ENCODE data around the gene PARP15. TPM values are rescaled to one million over a fixed set of nuclear protein-coding genes. Genes with fewer than 3 reads are reported as not detected.
A peak's percentile ranks its signal among the peaks of the same experiment; 100 is the strongest.

The PARP15 gene
- 10 to 100 TPM in 1 of 4 donors, 1 to 10 TPM in 3; 1.2 to 10.3 (median 4.2) TPM for total RNA-seq

- peaks cover 0 to 9% (median 4%) of the 10 kb centered on the region in 4 donors for H3K36me3 ChIP-seq
- peak within 1 kb of the TSS; percentile 16 to 54 (median 36) for H3K4me3 ChIP-seq
- 8% methylated on average over 28 of the region's 40 CpGs; no CpG with 5 or more reads in 1 of the 2 donors for WGBS, 2 donors (ENCODE audit: low coverage in 1 of 2)
- H3K27ac ChIP-seq = peak within 1 kb of the TSS in 3 of 4 donors; percentile 36 to 54 (median 53)
- intact Hi-C loops (cut with DNase I; ENCODE audit: low total_unique reads) = no loop called here
- TF ChIP-seq POLR2AphosphoS5 (IDR thresholded peaks at IDR 0.05) (no peak), CTCF (IDR thresholded peaks at IDR 0.05) (no peak), EP300 (IDR thresholded peaks at IDR 0.05; ENCODE audit: low read depth) (no peak), POLR2A (IDR thresholded peaks at IDR 0.05) (no peak)
- peaks cover 11% of the 10 kb centered on the region in 2 donors for H3K9me3 ChIP-seq
- in situ Hi-C loops (cut with MboI; ENCODE audit: low pct_ligation_motif_present in 1 of 4, low pct_unique_long_range_greater_than_20kb in 1 of 4, low sequenced_read_pairs in 3 of 4) = no loop called here
- DNase-seq = peak; percentile 28
- H3K27me3 ChIP-seq = no peaks in the 10 kb centered on the region
- H3K4me1 ChIP-seq = peaks cover 0 to 6% (median 2%) of the 10 kb centered on the region in 4 donors
These were observed at the start of gene PARP15 for GRCh38 chr3:122577409-122578031. Gene PARP15, plus strand, starts transcription at chr3:122577650. Its CDS starts 18 bp downstream, at chr3:122577668.

- no peaks in the 10 kb centered on the region for H3K27me3 ChIP-seq
- H3K4me3 ChIP-seq = no peak overlapping the region
- peaks cover 0 to 50% (median 8%) of the 10 kb centered on the region in 4 donors for H3K36me3 ChIP-seq
- no peak for DNase-seq
- no peaks in the 10 kb centered on the region for H3K4me1 ChIP-seq
- intact Hi-C loops (cut with DNase I; ENCODE audit: low total_unique reads) = no loop called here
- in situ Hi-C loops (cut with MboI; ENCODE audit: low pct_ligation_motif_present in 1 of 4, low pct_unique_long_range_greater_than_20kb in 1 of 4, low sequenced_read_pairs in 3 of 4) = no loop called here
- no peak for TF ChIP-seq CTCF (IDR thresholded peaks at IDR 0.05)
- no peak for TF ChIP-seq POLR2AphosphoS5 (IDR thresholded peaks at IDR 0.05)
- no peak for TF ChIP-seq POLR2A (IDR thresholded peaks at IDR 0.05)
- TF ChIP-seq EP300 (IDR thresholded peaks at IDR 0.05; ENCODE audit: low read depth) = no peak
- H3K27ac ChIP-seq = no peak overlapping the region
- 92% methylated on average over 2 of the region's 2 CpGs; no CpG with 5 or more reads in 1 of the 2 donors for WGBS, 2 donors (ENCODE audit: low coverage in 1 of 2)
- no peaks in the 10 kb centered on the region for H3K9me3 ChIP-seq
These were observed 47.3 kb upstream of the PARP15 start for GRCh38 chr3:122530164-122530563.

- no peaks in the 10 kb centered on the region for H3K4me1 ChIP-seq
- in situ Hi-C loops (cut with MboI; ENCODE audit: low pct_ligation_motif_present in 1 of 4, low pct_unique_long_range_greater_than_20kb in 1 of 4, low sequenced_read_pairs in 3 of 4) (no loop called here), intact Hi-C loops (cut with DNase I; ENCODE audit: low total_unique reads) (no loop called here)
- no peak for DNase-seq
- H3K9me3 ChIP-seq = no peaks in the 10 kb centered on the region
- no peak for TF ChIP-seq POLR2A (IDR thresholded peaks at IDR 0.05)
- no peak for TF ChIP-seq CTCF (IDR thresholded peaks at IDR 0.05)
- no peak for TF ChIP-seq EP300 (IDR thresholded peaks at IDR 0.05; ENCODE audit: low read depth)
- TF ChIP-seq POLR2AphosphoS5 (IDR thresholded peaks at IDR 0.05) = no peak
- no peak overlapping the region for H3K4me3 ChIP-seq
- H3K27me3 ChIP-seq = no peaks in the 10 kb centered on the region
- peaks cover 0 to 65% (median 15%) of the 10 kb centered on the region in 4 donors for H3K36me3 ChIP-seq
- no peak overlapping the region for H3K27ac ChIP-seq
- WGBS, 2 donors (ENCODE audit: low coverage in 1 of 2) = 87 to 90% methylated on average over 2 of the region's 2 CpGs
These were observed 44.0 kb upstream of the PARP15 start for GRCh38 chr3:122533480-122533879.

GRCh38 chr3:122533931-122534334 is 43.5 kb upstream of the PARP15 start:
- H3K4me1 ChIP-seq = no peaks in the 10 kb centered on the region
- TF ChIP-seq POLR2AphosphoS5 (IDR thresholded peaks at IDR 0.05) (no peak), POLR2A (IDR thresholded peaks at IDR 0.05) (no peak), CTCF (IDR thresholded peaks at IDR 0.05) (no peak), EP300 (IDR thresholded peaks at IDR 0.05; ENCODE audit: low read depth) (no peak)
- no peak overlapping the region for H3K4me3 ChIP-seq
- WGBS, 2 donors (ENCODE audit: low coverage in 1 of 2) = 33 to 43% methylated on average over 1 of the region's 1 CpG
- in situ Hi-C loops (cut with MboI; ENCODE audit: low pct_ligation_motif_present in 1 of 4, low pct_unique_long_range_greater_than_20kb in 1 of 4, low sequenced_read_pairs in 3 of 4) (no loop called here), intact Hi-C loops (cut with DNase I; ENCODE audit: low total_unique reads) (no loop called here)
- H3K27ac ChIP-seq = no peak overlapping the region
- peaks cover 0 to 65% (median 17%) of the 10 kb centered on the region in 4 donors for H3K36me3 ChIP-seq
- no peaks in the 10 kb centered on the region for H3K27me3 ChIP-seq
- H3K9me3 ChIP-seq = no peaks in the 10 kb centered on the region
- no peak for DNase-seq

Measured in transverse colon (tissue), 4 donors.